RWPE2 (cell line): ENCODE data around the gene TLK1.

Experiments used
- ATAC-seq: fragments of 200-7000 bp; cut with Tn5 transposase; 3 replicates; pipeline ENCODE4 v1.9.1; 2021; ENCODE audit warnings: low read depth
- DNase-seq: peaks from one replicate; pipeline ENCODE4 v3.0.0-alpha.2; 2020; ENCODE audit warnings: low spot score
- H3K27ac ChIP-seq: fragments of 450-650 bp; 2 replicates; pipeline ENCODE4 v1.5.1; 2017; ENCODE audit warnings: mild to moderate bottlenecking; ENCODE audit not compliant: poor library complexity, severe bottlenecking
- H3K27me3 ChIP-seq: fragments of 250-450 bp; sonication (Bioruptor Pico); 2 replicates; pipeline ENCODE4 v1.5.1; 2021; ENCODE audit warnings: mild to moderate bottlenecking, moderate library complexity; ENCODE audit not compliant: insufficient read depth, poor library complexity, severe bottlenecking
- H3K36me3 ChIP-seq: fragments of 250-450 bp; sonication (Bioruptor Pico); 2 replicates; pipeline ENCODE4 v1.5.1; 2020; ENCODE audit warnings: low read depth, mild to moderate bottlenecking, moderate library complexity
- H3K4me1 ChIP-seq: fragments of 250-450 bp; sonication (Bioruptor Pico); 2 replicates; pipeline ENCODE4 v1.5.1; 2021; ENCODE audit warnings: mild to moderate bottlenecking, moderate library complexity; ENCODE audit not compliant: insufficient read depth, poor library complexity, severe bottlenecking
- H3K4me3 ChIP-seq: fragments of 250-450 bp; sonication (Bioruptor Pico); 2 replicates; pipeline ENCODE4 v1.5.1; 2021; ENCODE audit warnings: mild to moderate bottlenecking, moderate library complexity; ENCODE audit not compliant: severe bottlenecking
- H3K9me3 ChIP-seq: fragments of 250-450 bp; sonication (Bioruptor Pico); 2 replicates; pipeline ENCODE4 v1.5.1; 2021; ENCODE audit warnings: mild to moderate bottlenecking, moderate library complexity; ENCODE audit not compliant: severe bottlenecking
- TF ChIP-seq, protein P1 (sequence below): fragments of 450-650 bp; IDR thresholded peaks from one replicate; pipeline ENCODE4 v1.5.1; 2017; ENCODE audit warnings: mild to moderate bottlenecking, moderate library complexity; ENCODE audit not compliant: poor library complexity, severe bottlenecking

Gene TLK1

DNA sequence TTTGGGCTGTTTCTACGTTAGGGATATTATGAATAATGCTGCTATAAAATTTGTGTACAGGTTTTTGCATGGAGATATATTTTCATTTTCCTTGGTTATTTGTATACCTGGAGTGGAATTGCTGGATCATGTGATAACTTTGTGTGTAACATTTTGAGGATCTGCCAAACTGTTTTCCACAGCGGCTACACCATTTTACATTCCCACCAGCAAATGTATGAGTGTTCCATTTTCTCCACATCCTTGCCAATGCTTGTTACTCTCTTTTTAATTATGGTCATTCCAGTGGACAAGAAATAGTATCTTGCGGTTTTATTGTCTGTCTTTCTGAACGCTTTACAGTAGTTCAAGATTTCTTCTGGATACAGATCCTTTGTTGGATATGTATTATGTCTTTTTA lies 218.1 kb downstream of the TLK1 start:
- no peak overlapping the region for H3K27ac ChIP-seq
- ATAC-seq (no peak), DNase-seq (no peak)
- peaks cover 2% of the 10 kb centered on the region for H3K4me1 ChIP-seq
- H3K4me3 ChIP-seq, result no peak overlapping the region
- TF ChIP-seq, protein P1, sequence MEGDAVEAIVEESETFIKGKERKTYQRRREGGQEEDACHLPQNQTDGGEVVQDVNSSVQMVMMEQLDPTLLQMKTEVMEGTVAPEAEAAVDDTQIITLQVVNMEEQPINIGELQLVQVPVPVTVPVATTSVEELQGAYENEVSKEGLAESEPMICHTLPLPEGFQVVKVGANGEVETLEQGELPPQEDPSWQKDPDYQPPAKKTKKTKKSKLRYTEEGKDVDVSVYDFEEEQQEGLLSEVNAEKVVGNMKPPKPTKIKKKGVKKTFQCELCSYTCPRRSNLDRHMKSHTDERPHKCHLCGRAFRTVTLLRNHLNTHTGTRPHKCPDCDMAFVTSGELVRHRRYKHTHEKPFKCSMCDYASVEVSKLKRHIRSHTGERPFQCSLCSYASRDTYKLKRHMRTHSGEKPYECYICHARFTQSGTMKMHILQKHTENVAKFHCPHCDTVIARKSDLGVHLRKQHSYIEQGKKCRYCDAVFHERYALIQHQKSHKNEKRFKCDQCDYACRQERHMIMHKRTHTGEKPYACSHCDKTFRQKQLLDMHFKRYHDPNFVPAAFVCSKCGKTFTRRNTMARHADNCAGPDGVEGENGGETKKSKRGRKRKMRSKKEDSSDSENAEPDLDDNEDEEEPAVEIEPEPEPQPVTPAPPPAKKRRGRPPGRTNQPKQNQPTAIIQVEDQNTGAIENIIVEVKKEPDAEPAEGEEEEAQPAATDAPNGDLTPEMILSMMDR, result no peak
- no peaks in the 10 kb centered on the region for H3K27me3 ChIP-seq
- H3K9me3 ChIP-seq, result no peaks in the 10 kb centered on the region
- peaks cover 41% of the 10 kb centered on the region for H3K36me3 ChIP-seq
